Measurements from ENCODE around the gene MAL. TPM values are rescaled to one million over a fixed set of nuclear protein-coding genes. Genes with fewer than 3 reads are reported as not detected.
A peak's percentile ranks its signal among the peaks of the same experiment; 100 is the strongest.

MAL gene
- total RNA-seq, 1 donor from 2014 or later, result not detected

GRCh38 chr2:95046371-95047112 lies 21.0 kb downstream of the MAL start:
- H3K9ac ChIP-seq, result no peak overlapping the region
- no peak overlapping the region for H3K27ac ChIP-seq
- TF ChIP-seq EZH2 (IDR thresholded peaks at IDR 0.05) (no peak), CTCF (IDR thresholded peaks at IDR 0.05) (no peak), EZH2phosphoT487 (IDR thresholded peaks at IDR 0.05) (no peak)
- H4K20me1 ChIP-seq (ENCODE audit: low read depth), result no peaks in the 10 kb centered on the region
- no peak overlapping the region for H2AFZ ChIP-seq (replicated peaks)
- DNase-seq (ENCODE audit: low spot score), result no peak
- H3K4me1 ChIP-seq, result no peaks in the 10 kb centered on the region
- Mint-ChIP-seq H3K27me3 (ENCODE audit: insufficient read depth, low read depth) (peaks cover 4% of the 10 kb centered on the region), H3K27ac (peak overlapping the region; percentile 2), H3K4me3 (no peak overlapping the region), H3K4me1 (peaks cover 6% of the 10 kb centered on the region), H3K9me3 (peaks cover 2% of the 10 kb centered on the region), H3K36me3 (no peaks in the 10 kb centered on the region)
- no peak overlapping the region for H3K4me2 ChIP-seq
- H3K36me3 ChIP-seq, result no peaks in the 10 kb centered on the region
- H3F3A ChIP-seq (ENCODE audit: low read depth), result no peaks in the 10 kb centered on the region
- no peaks in the 10 kb centered on the region for H3K9me3 ChIP-seq (ENCODE audit: low read depth)
- H3K79me2 ChIP-seq (ENCODE audit: low read depth), result no peaks in the 10 kb centered on the region
- no peak overlapping the region for H3K4me3 ChIP-seq
- no peaks in the 10 kb centered on the region for H3K27me3 ChIP-seq

- TF ChIP-seq EZH2 (IDR thresholded peaks at IDR 0.05) (no peak), EZH2phosphoT487 (IDR thresholded peaks at IDR 0.05) (no peak), CTCF (IDR thresholded peaks at IDR 0.05) (no peak)
- no peaks in the 10 kb centered on the region for H3F3A ChIP-seq (ENCODE audit: low read depth)
- H3K4me3 ChIP-seq, result no peak overlapping the region
- H3K27ac ChIP-seq, result no peak overlapping the region
- Mint-ChIP-seq H3K27me3 (ENCODE audit: insufficient read depth, low read depth) (peaks cover 5% of the 10 kb centered on the region), H3K36me3 (no peaks in the 10 kb centered on the region), H3K4me1 (peaks cover 6% of the 10 kb centered on the region), H3K9me3 (peaks cover 2% of the 10 kb centered on the region), H3K27ac (no peak overlapping the region), H3K4me3 (no peak overlapping the region)
- H2AFZ ChIP-seq (replicated peaks), result no peak overlapping the region
- no peaks in the 10 kb centered on the region for H3K36me3 ChIP-seq
- no peaks in the 10 kb centered on the region for H3K9me3 ChIP-seq (ENCODE audit: low read depth)
- H3K4me2 ChIP-seq, result no peak overlapping the region
- no peak for DNase-seq (ENCODE audit: low spot score)
- no peaks in the 10 kb centered on the region for H3K79me2 ChIP-seq (ENCODE audit: low read depth)
- H3K4me1 ChIP-seq, result no peaks in the 10 kb centered on the region
- H3K27me3 ChIP-seq, result no peaks in the 10 kb centered on the region
- no peaks in the 10 kb centered on the region for H4K20me1 ChIP-seq (ENCODE audit: low read depth)
- H3K9ac ChIP-seq, result no peak overlapping the region
These were observed 22.4 kb downstream of the MAL start for GRCh38 chr2:95047629-95048510.

GRCh38 chr2:95048825-95049682 lies 23.5 kb downstream of the MAL start:
- no peak overlapping the region for H2AFZ ChIP-seq (replicated peaks)
- H3K27me3 Mint-ChIP-seq (ENCODE audit: insufficient read depth, low read depth), result peaks cover 6% of the 10 kb centered on the region
- H3K36me3 Mint-ChIP-seq, result no peaks in the 10 kb centered on the region
- no peak for TF ChIP-seq CTCF (IDR thresholded peaks at IDR 0.05)
- TF ChIP-seq EZH2phosphoT487 (IDR thresholded peaks at IDR 0.05), result no peak
- TF ChIP-seq EZH2 (IDR thresholded peaks at IDR 0.05), result no peak
- no peaks in the 10 kb centered on the region for H3K36me3 ChIP-seq
- H3K27ac Mint-ChIP-seq, result no peak overlapping the region
- H3K9me3 ChIP-seq (ENCODE audit: low read depth), result no peaks in the 10 kb centered on the region
- no peaks in the 10 kb centered on the region for H3K4me1 Mint-ChIP-seq
- no peak overlapping the region for H3K4me2 ChIP-seq
- H3K27me3 ChIP-seq, result no peaks in the 10 kb centered on the region
- H3K4me1 ChIP-seq, result no peaks in the 10 kb centered on the region
- H3F3A ChIP-seq (ENCODE audit: low read depth), result no peaks in the 10 kb centered on the region
- H3K4me3 Mint-ChIP-seq, result no peak overlapping the region
- H3K79me2 ChIP-seq (ENCODE audit: low read depth), result no peaks in the 10 kb centered on the region
- H3K9me3 Mint-ChIP-seq, result peaks cover 2% of the 10 kb centered on the region
- no peak overlapping the region for H3K9ac ChIP-seq
- H3K27ac ChIP-seq, result no peak overlapping the region
- no peak overlapping the region for H3K4me3 ChIP-seq
- H4K20me1 ChIP-seq (ENCODE audit: low read depth), result no peaks in the 10 kb centered on the region
- no peak for DNase-seq (ENCODE audit: low spot score)
